COLO668 (cell line): ENCODE data around the gene DAAM1.

Source experiments
- DNase-seq: peaks from one replicate; lab custom pipeline; 2025; ENCODE audit not compliant: unreplicated experiment; lab: John Stamatoyannopoulos, UW

DAAM1 gene

DNA sequence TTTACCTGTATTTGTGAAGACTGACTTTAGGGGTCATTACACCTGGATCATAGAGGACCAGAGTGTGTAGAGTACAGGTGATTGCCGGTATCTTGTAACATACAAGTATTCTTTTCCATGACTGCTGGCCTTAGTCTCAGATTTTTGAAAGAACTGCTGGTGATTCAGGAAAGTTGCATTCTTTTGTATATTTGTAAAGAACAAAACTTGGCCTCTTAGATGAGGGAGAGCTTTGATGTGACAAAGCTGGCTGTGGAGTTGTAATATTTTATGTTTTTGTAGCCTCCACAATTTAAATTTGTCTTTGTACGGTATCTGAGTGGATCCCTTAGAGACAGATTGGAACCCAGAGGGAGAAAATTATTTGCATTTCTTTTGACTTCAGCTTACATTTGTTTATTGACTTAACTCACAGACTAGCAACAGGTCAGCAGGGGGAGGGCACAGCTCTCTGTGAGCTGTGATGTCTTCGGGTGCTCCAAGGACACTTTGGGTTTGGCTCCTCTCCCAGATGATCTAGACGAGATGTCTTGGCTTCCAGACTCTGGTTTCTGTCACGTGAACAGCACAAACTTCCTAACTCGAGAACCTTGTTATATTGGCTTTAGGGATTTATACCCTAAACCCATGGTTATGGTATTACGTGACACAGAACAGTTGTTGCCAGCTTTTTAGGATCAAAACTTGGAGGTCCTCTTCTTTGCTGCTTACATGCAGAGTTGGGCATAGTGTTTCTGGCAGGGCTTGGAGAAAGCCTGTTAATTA lies 65.9 kb downstream of the DAAM1 start:
- no peak for DNase-seq

DNA sequence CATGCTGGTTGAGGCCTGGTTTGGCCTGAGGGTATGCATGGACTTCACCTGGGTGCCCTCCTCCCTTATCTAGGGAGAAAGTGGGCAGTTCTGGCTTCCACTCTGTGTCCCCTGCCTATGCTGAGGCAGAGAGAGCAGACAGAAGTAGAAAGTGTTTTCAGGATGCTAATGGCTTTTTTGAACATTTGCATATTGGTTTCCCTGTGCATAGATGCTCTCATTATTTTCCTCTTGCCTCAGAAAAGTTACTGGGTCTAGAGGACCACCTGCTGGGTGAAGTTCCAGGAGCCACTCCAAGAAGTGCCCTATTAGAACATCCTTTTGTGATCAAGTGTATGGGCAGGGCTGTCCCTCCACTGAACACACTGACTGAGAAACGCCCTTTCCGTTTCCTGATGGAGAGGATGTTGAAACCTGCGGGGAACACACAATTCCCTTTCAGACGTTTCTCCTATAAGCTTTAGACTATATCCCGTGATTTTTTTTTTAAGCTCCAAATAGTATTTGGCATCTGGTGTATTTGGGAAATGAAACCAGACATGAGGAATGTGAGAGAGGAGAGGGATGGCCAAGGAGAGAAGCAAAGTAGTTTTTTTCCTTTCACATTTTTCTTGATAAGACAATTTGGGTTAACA lies 66.6 kb downstream of the DAAM1 start:
- DNase-seq, result no peak

DNA sequence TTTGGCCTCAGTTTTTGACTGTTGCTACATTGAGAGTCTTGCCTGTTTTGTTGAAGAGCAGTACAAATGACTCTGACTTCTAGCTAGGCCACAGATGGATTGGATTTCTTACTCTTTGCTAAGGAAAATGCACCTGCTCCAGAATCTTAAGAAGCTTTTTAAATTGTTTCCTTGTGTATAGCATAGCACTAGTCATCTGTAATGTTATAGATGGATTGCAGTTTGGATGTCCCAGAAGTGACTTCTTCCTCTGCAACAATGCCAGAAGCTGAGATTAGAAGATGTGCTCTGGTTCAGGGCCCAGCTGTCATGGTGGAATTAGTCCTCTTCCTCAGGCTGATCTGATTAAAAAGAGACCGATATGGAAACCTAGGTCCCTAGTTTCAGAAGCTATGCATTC lies 67.9 kb downstream of the DAAM1 start:
- DNase-seq, result no peak

- no peak for DNase-seq
These were observed 72.9 kb downstream of the DAAM1 start for GRCh38 chr14:59261334-59261733.

DNA sequence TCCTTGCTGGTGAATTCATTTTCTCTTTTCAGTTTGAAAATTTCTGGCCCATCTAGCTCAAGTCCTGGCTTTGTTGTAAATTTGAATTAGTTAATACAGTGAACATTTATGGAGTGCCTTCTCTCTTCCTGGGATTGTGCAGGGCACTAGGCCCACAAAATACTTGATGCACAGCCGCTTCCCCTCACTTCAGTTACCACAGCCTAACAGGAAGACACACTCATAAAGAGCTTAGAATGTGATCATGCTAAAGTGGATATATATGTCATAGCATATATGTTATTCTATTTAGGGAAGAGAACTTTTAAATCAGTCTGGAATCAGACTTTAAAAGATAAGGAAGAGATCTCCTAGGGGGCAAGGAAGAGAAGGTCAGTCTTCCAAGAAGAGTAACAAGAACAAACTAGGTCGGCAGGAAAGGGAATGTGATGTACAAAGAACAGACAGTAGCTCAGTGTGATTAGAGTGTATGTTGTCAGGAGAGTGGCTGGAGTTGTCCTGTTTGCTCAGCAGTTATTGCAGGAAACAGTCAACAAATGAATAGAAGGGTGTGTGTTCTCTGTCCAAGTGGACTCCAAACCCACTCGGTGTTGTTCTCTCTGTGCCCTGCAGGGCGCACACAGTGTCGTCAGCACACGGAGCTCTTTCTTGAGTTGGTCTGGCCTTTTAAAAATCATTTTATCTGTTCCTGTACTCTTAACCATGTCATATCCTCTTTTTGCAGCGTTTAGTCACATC lies 74.4 kb downstream of the DAAM1 start:
- DNase-seq, result peak; percentile 69

GRCh38 chr14:59265808-59266207 lies 77.3 kb downstream of the DAAM1 start:
- no peak for DNase-seq

- DNase-seq, result no peak
These were observed 78.6 kb downstream of the DAAM1 start for GRCh38 chr14:59267046-59267445.

DNA sequence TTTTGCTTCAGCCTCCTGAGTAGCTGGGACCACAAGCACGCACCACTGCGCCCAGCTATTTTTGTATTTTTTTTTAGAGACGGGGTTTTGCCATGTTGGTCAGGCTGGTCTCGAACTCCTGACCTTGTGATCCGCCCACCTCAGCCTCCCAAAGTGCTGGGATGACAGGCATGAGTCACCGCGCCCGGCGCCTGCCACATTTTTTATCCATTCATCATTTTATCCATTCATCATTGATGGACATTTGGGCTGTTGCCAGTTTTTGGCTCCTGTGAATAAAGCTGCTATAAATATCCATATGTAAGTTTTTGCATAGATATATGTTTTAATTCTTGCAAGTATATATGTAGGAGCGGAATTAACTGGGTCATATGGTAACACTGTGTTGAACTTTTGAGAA lies 79.5 kb downstream of the DAAM1 start:
- DNase-seq, result no peak

GRCh38 chr14:59268858-59269257 lies 80.4 kb downstream of the DAAM1 start:
- no peak for DNase-seq

GRCh38 chr14:59269466-59269865 lies 81.0 kb downstream of the DAAM1 start:
- DNase-seq, result no peak

DNA sequence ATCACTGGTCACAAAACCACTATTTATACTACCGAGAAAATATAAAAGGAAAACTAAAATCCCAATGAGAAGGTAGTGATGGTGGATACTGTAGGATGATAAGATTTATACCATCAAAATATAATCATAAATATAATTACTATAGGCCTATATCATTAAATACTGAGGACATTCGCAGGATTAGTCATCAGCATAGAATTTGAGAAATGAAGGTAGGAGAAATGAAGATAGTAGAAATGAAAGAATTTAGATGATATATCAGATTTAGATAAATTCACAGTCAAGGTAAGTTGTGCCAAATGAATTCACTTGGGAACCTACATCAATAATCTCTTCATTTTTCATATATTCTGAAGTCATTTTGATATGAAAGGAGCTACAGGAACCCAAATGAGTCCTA lies 82.8 kb downstream of the DAAM1 start:
- DNase-seq, result no peak

DNA sequence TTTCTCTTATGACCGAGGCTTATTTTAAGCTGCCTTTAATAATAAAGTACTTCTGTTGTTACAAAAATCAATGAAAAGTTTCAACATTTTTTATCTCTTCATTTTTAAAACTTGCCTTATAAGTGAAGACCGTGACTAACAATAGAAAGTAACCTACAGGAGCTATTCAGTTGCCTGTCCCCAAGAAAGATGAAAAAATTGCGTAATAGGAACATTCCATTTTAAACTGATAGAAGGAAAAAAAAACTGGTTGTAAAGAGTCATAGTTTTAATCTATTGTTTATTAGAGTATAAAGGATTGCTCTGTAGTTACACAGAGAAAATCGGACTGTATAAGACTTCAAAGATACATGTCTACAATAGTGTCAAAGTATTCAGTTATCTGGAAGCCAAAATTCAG lies 83.3 kb downstream of the DAAM1 start:
- no peak for DNase-seq

DNA sequence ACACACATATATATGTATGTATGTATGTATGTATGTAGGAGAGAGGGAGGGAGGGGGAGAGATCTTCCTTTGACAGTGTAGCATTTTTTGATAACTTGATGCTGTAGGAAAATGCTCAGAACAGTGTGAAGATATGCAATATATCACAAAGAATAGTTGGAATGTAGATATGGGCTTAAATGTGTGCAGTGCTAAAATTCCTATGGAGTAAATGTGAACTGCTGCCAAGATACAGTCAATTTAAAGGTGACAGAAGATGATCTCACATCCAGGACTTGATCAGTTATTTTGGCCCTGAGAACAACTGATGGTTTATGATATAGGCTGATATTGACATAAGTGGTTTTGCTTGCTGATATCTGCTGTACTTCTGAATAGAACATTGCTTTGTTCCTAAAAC lies 84.2 kb downstream of the DAAM1 start:
- no peak for DNase-seq

GRCh38 chr14:59273737-59274136 lies 85.3 kb downstream of the DAAM1 start:
- DNase-seq, result no peak

DNA sequence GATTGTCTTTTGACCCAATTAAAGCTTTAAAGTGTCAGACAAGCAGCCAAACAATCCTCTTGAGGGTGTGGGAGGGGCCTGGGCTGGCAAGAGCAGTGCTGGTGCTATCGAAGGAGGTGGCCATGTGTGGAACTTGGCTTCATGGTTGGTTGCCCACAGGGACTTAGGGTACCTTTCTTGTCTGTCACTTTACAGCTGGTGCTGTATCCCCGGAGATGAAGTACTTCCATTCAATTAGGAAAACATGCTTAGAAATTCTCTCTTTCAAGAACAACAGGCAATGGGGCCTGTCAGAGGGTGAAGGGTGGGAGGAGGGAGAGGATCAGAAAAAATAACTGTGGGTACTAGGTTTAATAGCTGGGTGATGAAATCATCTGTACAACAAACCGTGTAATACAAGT lies 86.5 kb downstream of the DAAM1 start:
- DNase-seq, result no peak

DNA sequence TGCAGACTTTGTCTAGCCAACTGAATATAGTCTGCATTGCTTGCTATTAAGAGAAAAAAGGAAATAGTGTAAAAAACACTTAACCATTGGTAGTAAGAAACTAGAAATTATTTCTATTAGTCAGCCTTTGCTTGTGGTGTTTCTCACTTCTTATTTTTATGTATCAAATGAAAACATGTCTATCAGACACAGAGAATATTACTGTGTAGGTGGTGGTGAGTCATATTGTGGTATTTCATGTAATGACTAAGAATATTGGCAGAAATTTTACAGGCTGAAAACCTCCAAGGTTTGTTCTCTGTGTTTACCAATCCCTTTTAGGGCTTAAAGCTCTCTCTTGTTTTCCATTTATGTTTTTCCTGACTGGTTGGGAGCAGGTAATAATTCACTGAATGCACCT lies 87.2 kb downstream of the DAAM1 start:
- DNase-seq, result no peak

DNA sequence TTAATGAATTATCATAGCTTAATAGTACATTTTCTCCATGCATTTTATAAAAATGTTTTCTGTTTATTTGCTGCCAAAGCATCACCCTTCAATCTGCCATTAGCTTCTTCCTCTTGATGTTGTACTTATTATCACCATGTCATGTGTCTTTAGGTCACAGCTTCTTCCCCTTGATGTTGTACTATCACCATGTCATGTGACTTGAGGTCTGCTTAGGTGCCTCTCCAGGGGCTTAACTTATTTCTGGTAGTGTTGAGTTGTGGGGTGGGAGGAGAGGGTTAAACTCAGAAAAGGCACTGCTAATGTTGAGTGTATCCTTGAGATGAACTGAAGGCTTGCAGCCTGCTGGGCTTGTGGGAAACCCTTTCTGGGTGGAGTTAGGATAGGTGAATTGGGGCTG lies 87.8 kb downstream of the DAAM1 start:
- DNase-seq, result no peak

DNA sequence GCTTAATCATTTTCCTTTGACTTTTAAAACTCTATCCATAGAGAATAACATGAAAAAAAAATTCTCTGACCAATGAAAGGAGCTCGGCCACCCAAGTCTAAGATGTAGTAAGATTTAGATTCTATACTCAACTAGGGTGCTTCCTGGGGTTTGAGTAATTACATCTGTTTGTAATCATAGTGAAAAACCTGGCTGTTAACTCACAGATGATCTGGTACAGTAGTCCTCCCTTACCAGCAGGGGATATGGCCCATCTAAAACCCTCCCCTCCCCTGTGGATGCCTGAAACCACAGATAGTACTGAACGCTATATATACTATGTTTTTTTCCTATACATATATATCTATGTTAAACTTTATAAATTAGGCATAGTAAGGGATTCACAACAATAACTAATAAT lies 89.2 kb downstream of the DAAM1 start:
- DNase-seq, result no peak

DNA sequence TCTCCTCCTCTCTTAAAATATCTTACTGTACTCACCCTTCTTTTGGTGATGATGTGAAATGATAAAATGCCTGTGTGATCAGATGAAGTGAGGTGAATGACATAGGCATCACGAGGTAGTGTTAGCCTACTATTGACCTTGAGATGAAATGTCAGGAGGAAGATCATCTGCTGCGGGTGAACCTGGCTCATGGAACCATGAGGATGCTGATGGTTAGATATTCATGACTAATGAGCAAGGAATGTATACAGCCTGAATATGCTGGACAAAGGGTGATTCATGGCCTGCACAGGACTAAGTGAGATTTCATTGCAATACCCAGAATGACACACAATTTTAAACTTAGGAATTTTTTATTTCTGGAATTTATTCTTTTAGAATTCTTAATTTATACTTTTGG lies 89.6 kb downstream of the DAAM1 start:
- DNase-seq, result no peak

DNA sequence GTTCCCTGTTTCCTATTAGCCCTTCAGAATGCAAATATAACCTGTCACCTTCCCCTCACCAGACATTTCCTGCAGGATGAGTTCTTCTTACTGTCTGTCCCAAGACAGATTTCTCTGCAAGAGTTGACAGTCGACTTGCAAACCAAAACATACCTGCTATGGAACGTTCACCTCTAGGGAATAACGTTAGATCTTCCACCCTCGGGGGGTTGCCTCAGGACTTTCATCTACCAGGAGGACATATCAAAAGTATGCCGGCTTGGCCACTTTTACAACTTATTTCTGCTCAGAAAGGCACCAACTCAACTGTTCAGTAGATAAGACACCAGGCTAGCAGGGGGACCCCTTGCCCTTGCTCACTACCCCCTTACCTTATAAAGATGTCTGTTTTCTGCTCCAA lies 92.5 kb downstream of the DAAM1 start:
- no peak for DNase-seq

- DNase-seq, result no peak
These were observed 93.3 kb downstream of the DAAM1 start for GRCh38 chr14:59281609-59282377.

- DNase-seq, result no peak
These were observed 93.9 kb downstream of the DAAM1 start for GRCh38 chr14:59282378-59282765.
